ENCODE data around the gene CAPS.
"Not testable (repeated sequence)": the region's sequence is repeated elsewhere in the genome, so short reads cannot be mapped to it uniquely, and the experiment has no call there.

CAPS gene

GRCh38 chr19:5913739-5914357 lies at the start of gene CAPS:
CAPS (plus strand) TSS chr19:5914254; CDS start chr19:5914407, 153 bp downstream.
- no peak for DNase-seq (ENCODE audit: low spot score)

- DNase-seq (ENCODE audit: low spot score): no peak
These were observed 49.1 kb upstream of the CAPS start for GRCh38 chr19:5864725-5865486.

- no peak for DNase-seq (ENCODE audit: low spot score)
These were observed 48.3 kb upstream of the CAPS start for GRCh38 chr19:5865772-5866171.

- DNase-seq (ENCODE audit: low spot score): no peak
These were observed 46.6 kb upstream of the CAPS start for GRCh38 chr19:5867201-5868136.

- DNase-seq (ENCODE audit: low spot score): no peak
These were observed 43.1 kb upstream of the CAPS start for GRCh38 chr19:5870986-5871394.

- DNase-seq (ENCODE audit: low spot score): no peak
These were observed 40.3 kb upstream of the CAPS start for GRCh38 chr19:5873617-5874199.

GRCh38 chr19:5874496-5874895 lies 39.6 kb upstream of the CAPS start:
- DNase-seq (ENCODE audit: low spot score): not testable (repeated sequence)

- no peak for DNase-seq (ENCODE audit: low spot score)
These were observed 36.6 kb upstream of the CAPS start for GRCh38 chr19:5877427-5877826.

GRCh38 chr19:5877882-5878281 lies 36.2 kb upstream of the CAPS start:
- DNase-seq (ENCODE audit: low spot score): no peak

GRCh38 chr19:5880196-5880595 lies 33.9 kb upstream of the CAPS start:
- no peak for DNase-seq (ENCODE audit: low spot score)

- DNase-seq (ENCODE audit: low spot score): no peak
These were observed 33.4 kb upstream of the CAPS start for GRCh38 chr19:5880604-5881078.

GRCh38 chr19:5881543-5882299 lies 32.3 kb upstream of the CAPS start:
- DNase-seq (ENCODE audit: low spot score): no peak

- no peak for DNase-seq (ENCODE audit: low spot score)
These were observed 31.6 kb upstream of the CAPS start for GRCh38 chr19:5882421-5882968.

GRCh38 chr19:5883157-5883873 lies 30.7 kb upstream of the CAPS start:
- DNase-seq (ENCODE audit: low spot score): not testable (repeated sequence)

- not testable (repeated sequence) for DNase-seq (ENCODE audit: low spot score)
These were observed 29.8 kb upstream of the CAPS start for GRCh38 chr19:5884065-5884811.

- no peak for DNase-seq (ENCODE audit: low spot score)
These were observed 24.6 kb upstream of the CAPS start for GRCh38 chr19:5889288-5889971.

- DNase-seq (ENCODE audit: low spot score): no peak
These were observed 24.0 kb upstream of the CAPS start for GRCh38 chr19:5890099-5890498.

- no peak for DNase-seq (ENCODE audit: low spot score)
These were observed 22.5 kb upstream of the CAPS start for GRCh38 chr19:5891572-5891937.

Measured in CD4-positive, alpha-beta T cell treated with Interleukin-2 at 100 ng/mL for 4 hours (primary cell).